ENCODE data around the gene VPS39. TPM values are rescaled to one million over a fixed set of nuclear protein-coding genes. Genes with fewer than 3 reads are reported as not detected.

Gene VPS39
- total RNA-seq, 1 donor from 2014 or later: 66.9 TPM

GRCh38 chr15:42198516-42198915 lies 9.6 kb downstream of the VPS39 start:
- Histone ChIP-seq H2AFZ (replicated peaks) (no peak overlapping the region), H3K9me3 (ENCODE audit: low read depth) (no peaks in the 10 kb centered on the region), H3K4me2 (no peak overlapping the region), H3K79me2 (ENCODE audit: low read depth) (peaks cover 29% of the 10 kb centered on the region), H4K20me1 (ENCODE audit: low read depth) (peaks cover 13% of the 10 kb centered on the region), H3K4me3 (no peak overlapping the region), H3K9ac (no peak overlapping the region), H3K27ac (no peak overlapping the region), H3F3A (ENCODE audit: low read depth) (no peaks in the 10 kb centered on the region), H3K4me1 (no peaks in the 10 kb centered on the region), H3K27me3 (no peaks in the 10 kb centered on the region), H3K36me3 (peaks cover 2% of the 10 kb centered on the region)
- TF ChIP-seq CTCF (IDR thresholded peaks at IDR 0.05) (no peak), EZH2 (IDR thresholded peaks at IDR 0.05) (no peak), EZH2phosphoT487 (IDR thresholded peaks at IDR 0.05) (no peak)
- Mint-ChIP-seq H3K27ac (no peak overlapping the region), H3K9me3 (peaks cover 8% of the 10 kb centered on the region), H3K36me3 (peaks cover 17% of the 10 kb centered on the region), H3K27me3 (ENCODE audit: insufficient read depth, low read depth) (no peaks in the 10 kb centered on the region), H3K4me3 (no peak overlapping the region), H3K4me1 (no peaks in the 10 kb centered on the region)
- DNase-seq (ENCODE audit: low spot score): no peak

GRCh38 chr15:42194513-42194912 lies 13.6 kb downstream of the VPS39 start:
- Histone ChIP-seq H3K79me2 (ENCODE audit: low read depth) (peaks cover 17% of the 10 kb centered on the region), H4K20me1 (ENCODE audit: low read depth) (no peaks in the 10 kb centered on the region), H3K27ac (no peak overlapping the region), H2AFZ (replicated peaks) (no peak overlapping the region), H3K36me3 (peaks cover 12% of the 10 kb centered on the region), H3F3A (ENCODE audit: low read depth) (no peaks in the 10 kb centered on the region), H3K9me3 (ENCODE audit: low read depth) (no peaks in the 10 kb centered on the region), H3K4me2 (no peak overlapping the region), H3K9ac (no peak overlapping the region), H3K4me1 (no peaks in the 10 kb centered on the region), H3K4me3 (no peak overlapping the region), H3K27me3 (no peaks in the 10 kb centered on the region)
- Mint-ChIP-seq H3K9me3 (peaks cover 8% of the 10 kb centered on the region), H3K36me3 (peaks cover 21% of the 10 kb centered on the region), H3K27me3 (ENCODE audit: insufficient read depth, low read depth) (no peaks in the 10 kb centered on the region), H3K4me1 (no peaks in the 10 kb centered on the region), H3K4me3 (no peak overlapping the region), H3K27ac (no peak overlapping the region)
- no peak for DNase-seq (ENCODE audit: low spot score)
- TF ChIP-seq CTCF (IDR thresholded peaks at IDR 0.05) (no peak), EZH2phosphoT487 (IDR thresholded peaks at IDR 0.05) (no peak), EZH2 (IDR thresholded peaks at IDR 0.05) (no peak)

GRCh38 chr15:42193383-42193782 lies 14.7 kb downstream of the VPS39 start:
- no peaks in the 10 kb centered on the region for H4K20me1 ChIP-seq (ENCODE audit: low read depth)
- Mint-ChIP-seq H3K27ac (no peak overlapping the region), H3K36me3 (peaks cover 24% of the 10 kb centered on the region), H3K27me3 (ENCODE audit: insufficient read depth, low read depth) (no peaks in the 10 kb centered on the region), H3K4me1 (no peaks in the 10 kb centered on the region), H3K4me3 (no peak overlapping the region), H3K9me3 (peaks cover 8% of the 10 kb centered on the region)
- H3K79me2 ChIP-seq (ENCODE audit: low read depth): peaks cover 17% of the 10 kb centered on the region
- no peak overlapping the region for H3K4me2 ChIP-seq
- H3K36me3 ChIP-seq: peaks cover 12% of the 10 kb centered on the region
- no peaks in the 10 kb centered on the region for H3K9me3 ChIP-seq (ENCODE audit: low read depth)
- no peak overlapping the region for H2AFZ ChIP-seq (replicated peaks)
- H3K27ac ChIP-seq: no peak overlapping the region
- H3F3A ChIP-seq (ENCODE audit: low read depth): no peaks in the 10 kb centered on the region
- H3K4me3 ChIP-seq: no peak overlapping the region
- no peak overlapping the region for H3K9ac ChIP-seq
- DNase-seq (ENCODE audit: low spot score): no peak
- no peak for TF ChIP-seq EZH2 (IDR thresholded peaks at IDR 0.05)
- no peak for TF ChIP-seq EZH2phosphoT487 (IDR thresholded peaks at IDR 0.05)
- no peak for TF ChIP-seq CTCF (IDR thresholded peaks at IDR 0.05)
- no peaks in the 10 kb centered on the region for H3K27me3 ChIP-seq
- no peaks in the 10 kb centered on the region for H3K4me1 ChIP-seq
